ENCODE data around the gene KIF2A.

The KIF2A gene

GRCh38 chr5:62386824-62387223 lies 80.8 kb downstream of the KIF2A start:
- DNase-seq: no peak

- DNase-seq: no peak
These were observed 89.4 kb downstream of the KIF2A start for GRCh38 chr5:62395210-62395950.

DNA sequence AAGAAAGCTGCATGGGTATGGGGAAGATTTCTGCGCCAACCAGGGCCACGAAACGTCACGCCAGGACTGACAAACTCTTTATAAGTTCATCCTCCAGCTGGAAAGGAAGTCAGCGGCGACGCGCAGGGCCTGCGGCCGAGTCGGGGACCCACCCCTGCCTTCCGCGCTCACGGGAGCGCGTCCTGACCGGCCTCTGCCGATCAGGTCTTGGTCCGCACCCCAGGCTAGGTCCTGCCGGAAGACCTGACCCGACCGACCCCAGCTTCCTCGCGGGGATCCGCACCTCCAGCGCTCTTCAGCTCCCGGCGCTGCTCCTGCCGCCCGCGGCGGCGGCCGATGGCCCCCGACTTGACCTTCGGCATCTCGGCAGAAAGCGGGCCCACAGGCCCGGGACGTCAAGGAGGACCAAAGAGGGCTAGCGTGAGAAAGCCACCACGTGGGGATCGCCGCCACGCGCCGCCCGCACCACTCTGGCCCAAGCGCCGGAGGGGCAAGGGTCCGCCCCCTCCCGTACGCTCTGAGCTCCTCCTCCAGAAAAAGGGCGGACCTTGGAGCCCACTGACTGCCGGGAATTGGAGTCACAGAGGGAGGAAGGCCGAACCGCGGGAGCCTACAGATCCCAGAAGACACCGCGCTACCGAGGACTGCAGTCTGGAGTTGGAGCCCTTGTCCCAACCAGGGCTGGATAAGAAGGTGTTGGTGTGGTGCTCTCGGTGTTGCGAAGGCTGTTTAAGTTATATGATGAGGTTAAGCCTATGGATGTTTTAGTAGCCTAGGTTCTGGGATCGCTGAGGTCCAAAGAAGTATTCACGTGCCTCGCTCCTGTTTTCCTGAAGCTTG lies 97.6 kb downstream of the KIF2A start, which contains the start of gene DIMT1:
TSS of gene DIMT1 (minus strand) at position 495 of the 840 bp plus-strand sequence. CDS start at position 362, 133 bp downstream.
- peak; percentile 96 for DNase-seq

- peak; percentile 99 for DNase-seq
These were observed 106.7 kb downstream of the KIF2A start, which contains the start of gene IPO11 for GRCh38 chr5:62412549-62413329. Gene IPO11, plus strand, starts transcription at chr5:62412763. Its CDS starts 24,517 bp downstream, at chr5:62437280.

DNA sequence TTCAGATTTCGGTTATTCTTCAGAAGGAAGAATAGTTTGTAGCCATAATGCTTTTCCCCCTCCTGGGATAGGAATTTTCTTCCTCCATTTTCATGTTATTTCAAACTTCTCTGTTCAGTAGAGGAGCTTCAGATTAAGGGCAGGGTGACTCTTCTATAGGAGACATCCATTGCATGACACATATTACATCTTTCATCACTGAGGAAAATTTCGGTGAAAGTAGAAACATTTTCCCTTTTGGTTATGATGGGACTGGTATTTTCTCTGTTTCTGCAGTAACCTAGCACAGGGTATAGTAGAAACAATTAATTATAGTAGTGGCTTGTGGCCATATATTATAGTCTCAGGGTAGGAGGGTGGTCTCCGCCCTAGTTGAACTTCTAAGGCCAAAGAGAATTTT lies 107.7 kb downstream of the KIF2A start:
- DNase-seq: no peak

DNA sequence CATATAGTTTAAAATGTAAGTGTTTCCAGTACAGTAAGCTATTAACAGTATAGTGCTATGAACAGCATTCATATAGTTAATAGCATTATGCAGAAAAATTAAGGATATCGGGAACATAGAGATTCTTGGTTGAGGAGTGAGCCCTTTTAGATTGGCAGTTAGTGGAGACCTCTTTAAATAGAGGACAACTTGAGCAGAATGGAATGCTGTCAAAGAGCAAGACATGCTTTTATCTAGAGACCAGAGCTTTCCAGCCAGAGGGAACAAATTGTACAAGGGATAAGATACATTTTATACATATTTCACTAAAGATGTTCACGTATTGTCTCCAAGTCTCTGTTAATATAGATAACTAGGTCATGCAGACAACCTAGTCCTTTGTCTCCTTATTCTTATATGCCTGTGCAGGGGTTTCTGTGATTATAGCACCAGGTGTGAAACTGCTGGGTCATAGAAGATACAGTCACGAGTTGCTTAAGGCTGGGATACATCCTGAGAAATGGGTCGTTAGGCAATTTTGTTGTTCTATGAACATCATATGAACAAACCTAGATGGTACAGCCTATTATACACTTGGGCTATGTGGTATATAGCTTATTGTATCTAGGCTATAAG lies 112.6 kb downstream of the KIF2A start:
- no peak for DNase-seq

GRCh38 chr5:62419609-62420008 lies 113.6 kb downstream of the KIF2A start:
- DNase-seq: no peak

DNA sequence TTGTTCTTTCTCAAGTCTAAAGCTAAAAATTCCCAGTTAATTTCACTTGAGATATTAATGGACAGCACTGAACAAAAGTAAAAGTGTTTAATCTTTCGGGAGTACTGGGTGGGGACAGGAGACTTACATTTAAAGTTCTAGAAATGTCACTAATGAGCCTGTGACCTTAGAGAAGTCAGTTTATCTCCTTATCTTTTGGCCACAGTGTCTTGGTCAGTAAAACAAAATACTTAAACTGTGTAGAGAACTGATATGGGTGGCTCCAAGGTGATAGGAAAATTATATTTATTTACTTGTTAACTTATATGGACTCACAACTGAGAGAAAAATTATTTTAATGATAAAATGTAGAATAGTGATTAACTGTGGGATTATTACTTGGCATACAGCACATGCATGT lies 115.4 kb downstream of the KIF2A start:
- DNase-seq: no peak

GRCh38 chr5:62424763-62425162 lies 118.8 kb downstream of the KIF2A start:
- no peak for DNase-seq

- DNase-seq: no peak
These were observed 126.0 kb downstream of the KIF2A start for GRCh38 chr5:62431735-62432620.

DNA sequence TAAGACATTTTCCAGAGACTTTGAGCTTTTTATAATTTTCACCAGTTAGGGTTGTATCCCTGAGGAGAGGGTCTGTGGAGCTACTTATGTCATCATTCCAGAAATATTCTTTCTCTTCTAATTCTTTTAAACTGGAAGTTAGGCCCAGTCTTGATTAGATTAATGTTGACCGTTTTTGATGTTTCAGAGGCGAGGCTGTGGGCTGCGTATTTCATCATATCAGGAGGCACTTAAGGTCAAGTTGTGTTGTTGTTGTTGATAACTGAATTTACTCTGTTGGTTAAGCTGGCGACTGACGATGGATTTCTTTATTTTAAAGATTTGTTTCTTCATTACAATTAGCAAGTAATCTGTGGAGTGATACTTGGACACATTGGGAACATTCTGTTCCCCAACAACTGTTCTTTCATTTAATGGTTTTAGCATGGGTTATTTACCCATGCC lies 126.6 kb downstream of the KIF2A start:
- DNase-seq: no peak
